ENCODE measurements around the gene LRIT3.
A peak's percentile ranks its signal among the peaks of the same experiment; 100 is the strongest.

The LRIT3 gene

DNA sequence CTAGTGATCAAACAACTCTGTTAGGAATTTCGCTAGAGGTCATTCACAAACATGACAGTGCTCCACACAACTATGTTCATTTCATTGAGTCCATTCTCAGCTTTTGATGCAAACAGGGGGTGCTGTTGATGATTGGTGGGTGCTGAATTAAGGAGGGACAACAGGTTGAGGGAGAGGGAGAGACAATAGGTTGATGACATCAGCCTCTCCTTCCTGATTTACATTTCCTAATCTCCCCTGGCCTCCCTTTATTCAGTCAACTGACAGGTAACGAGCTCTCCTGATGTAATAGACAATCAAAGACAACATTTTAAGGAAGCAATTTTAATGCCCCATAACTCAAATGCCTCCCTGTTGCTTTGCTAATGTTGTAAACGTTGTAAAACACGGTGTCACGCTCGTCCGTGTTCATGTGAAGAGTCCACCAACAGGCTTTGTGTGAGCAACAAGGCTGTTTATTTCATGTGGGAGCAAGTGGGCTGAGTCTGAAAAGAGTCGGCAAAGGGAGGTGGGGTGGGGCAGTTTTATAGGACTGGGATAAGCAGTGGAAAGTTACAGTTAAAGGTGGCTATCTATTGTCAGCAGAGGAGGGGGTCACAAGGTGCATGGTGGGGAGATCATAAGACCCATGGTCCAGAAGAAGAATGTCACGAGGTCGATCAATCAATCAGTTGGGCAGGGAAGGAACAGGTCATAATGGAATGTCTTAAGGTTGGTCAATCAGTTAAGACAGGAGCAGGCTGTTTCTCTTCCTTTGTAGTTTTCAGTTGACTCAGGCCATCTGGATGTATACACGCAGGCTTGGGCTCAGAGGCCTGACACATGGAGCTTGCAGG lies 37.1 kb upstream of the LRIT3 start:
- no peak overlapping the region for H3K4me3 ChIP-seq (ENCODE audit: low read depth, low read length)
- no peak for DNase-seq (ENCODE audit: low read depth)
- TF ChIP-seq CTCF (IDR thresholded peaks at IDR 0.05; ENCODE audit: insufficient read depth, low read depth, low read length, missing control alignments): no peak

DNA sequence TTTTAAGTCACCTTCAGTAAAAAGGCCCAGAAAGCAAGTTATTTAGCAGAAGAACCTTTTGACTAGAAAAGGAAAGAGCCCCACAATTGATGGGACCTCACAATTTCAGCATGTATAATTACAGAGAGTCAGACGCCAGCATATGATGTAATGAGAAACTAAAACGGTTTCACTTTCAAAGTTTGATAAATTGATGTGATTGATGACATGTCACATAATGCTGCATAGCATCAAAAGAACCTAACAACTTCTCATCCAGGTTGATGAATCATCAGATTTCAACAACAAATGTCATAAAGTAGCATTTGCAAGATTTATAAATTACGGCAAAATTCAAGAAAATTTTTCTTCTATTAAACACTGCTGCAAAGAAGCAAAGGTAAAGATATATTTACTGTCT lies 36.2 kb upstream of the LRIT3 start:
- DNase-seq (ENCODE audit: low read depth): no peak
- H3K4me3 ChIP-seq (ENCODE audit: low read depth, low read length): no peak overlapping the region
- no peak for TF ChIP-seq CTCF (IDR thresholded peaks at IDR 0.05; ENCODE audit: insufficient read depth, low read depth, low read length, missing control alignments)

DNA sequence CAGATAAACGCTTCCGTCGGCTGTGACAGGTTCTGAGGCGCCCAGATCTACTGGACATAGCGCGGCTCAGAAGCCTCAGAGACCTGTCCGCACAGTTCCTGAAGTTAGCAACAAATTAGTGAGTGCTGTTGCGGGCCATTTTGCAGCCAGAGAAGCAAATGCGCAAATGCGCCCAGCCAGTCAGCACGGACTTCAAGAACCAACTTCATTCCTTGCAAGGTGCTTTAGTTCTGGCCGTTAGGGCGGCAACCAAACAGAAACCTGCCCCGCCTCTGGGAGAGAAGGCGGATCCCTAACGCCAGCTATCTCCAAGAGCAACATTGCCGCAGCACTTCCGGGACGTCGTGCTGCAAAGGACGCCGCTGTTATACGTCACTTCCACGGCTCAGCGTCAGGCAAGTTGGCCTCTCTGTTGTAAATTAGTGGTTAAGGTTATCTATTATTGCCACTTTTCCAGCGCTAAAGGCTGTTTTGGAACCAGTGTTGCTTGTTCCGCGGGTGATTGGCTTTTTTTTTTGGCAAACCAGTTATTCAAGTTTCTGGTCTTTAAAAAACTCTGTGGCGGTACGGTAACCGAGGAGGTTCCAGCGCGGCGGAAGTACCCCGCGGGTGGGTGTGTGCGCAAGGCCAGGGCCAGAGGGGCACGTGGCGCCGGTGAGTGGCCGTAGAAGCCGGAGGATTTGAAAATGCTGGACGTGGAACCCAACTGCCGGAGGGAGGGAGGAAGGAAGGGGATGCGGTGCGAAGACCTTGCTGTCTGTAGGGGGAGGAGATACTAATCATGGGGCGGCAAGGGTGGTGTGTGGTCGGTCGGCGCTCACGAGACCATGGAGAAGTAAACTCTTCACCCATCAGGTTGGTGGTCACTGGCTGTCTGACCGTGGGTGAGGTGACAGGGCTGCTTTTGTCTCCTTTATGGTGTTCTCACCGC lies 32.5 kb upstream of the LRIT3 start, which contains the start of gene GAR1:
GAR1 (plus strand) TSS at position 612 of the 931 bp plus-strand sequence. CDS start 403 bp downstream, outside the sequence.
- no peak for TF ChIP-seq CTCF (IDR thresholded peaks at IDR 0.05; ENCODE audit: insufficient read depth, low read depth, low read length, missing control alignments)
- DNase-seq (ENCODE audit: low read depth): peak; percentile 94
- peak within 1 kb of the TSS; percentile 67 for H3K4me3 ChIP-seq (ENCODE audit: low read depth, low read length)

DNA sequence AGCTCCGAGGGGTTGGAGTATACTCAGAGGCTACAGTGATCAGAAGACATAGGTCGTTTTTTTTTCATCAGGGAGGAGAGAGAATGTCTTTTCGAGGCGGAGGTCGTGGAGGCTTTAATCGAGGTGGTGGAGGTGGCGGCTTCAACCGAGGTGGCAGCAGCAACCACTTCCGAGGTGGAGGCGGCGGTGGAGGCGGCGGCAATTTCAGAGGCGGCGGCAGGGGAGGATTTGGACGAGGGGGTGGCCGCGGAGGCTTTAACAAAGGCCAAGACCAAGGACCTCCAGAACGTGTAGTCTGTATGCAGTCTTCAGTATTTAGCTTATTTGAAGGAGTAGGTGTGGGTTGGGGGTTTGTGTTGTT lies 31.8 kb upstream of the LRIT3 start:
- DNase-seq (ENCODE audit: low read depth): peak; percentile 29
- no peak for TF ChIP-seq CTCF (IDR thresholded peaks at IDR 0.05; ENCODE audit: insufficient read depth, low read depth, low read length, missing control alignments)
- peak overlapping the region; percentile 67 for H3K4me3 ChIP-seq (ENCODE audit: low read depth, low read length)

GRCh38 chr4:109816894-109817293 lies 31.0 kb upstream of the LRIT3 start:
- DNase-seq (ENCODE audit: low read depth): peak; percentile 4
- no peak for TF ChIP-seq CTCF (IDR thresholded peaks at IDR 0.05; ENCODE audit: insufficient read depth, low read depth, low read length, missing control alignments)
- peak overlapping the region; percentile 67 for H3K4me3 ChIP-seq (ENCODE audit: low read depth, low read length)

DNA sequence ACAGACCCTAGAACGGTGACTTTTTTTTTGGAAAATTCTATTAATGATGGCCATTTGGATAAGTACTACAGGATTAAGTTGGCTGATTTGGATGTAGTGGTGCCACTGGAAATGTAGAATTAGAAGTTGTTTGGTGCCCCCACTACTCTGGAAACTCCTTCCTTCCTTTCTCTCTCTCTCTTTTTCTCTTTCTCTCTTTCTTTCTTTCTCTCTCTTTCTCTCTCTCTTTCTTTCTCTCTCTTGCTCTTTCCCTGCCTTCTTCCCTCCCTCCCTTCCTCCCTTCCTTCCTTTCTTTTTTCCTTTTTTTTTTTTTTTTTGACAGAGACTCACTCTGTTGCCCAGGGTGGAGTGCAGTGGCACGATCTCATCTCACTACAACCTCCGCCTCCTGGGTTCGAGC lies 29.6 kb upstream of the LRIT3 start:
- TF ChIP-seq CTCF (IDR thresholded peaks at IDR 0.05; ENCODE audit: insufficient read depth, low read depth, low read length, missing control alignments): no peak
- no peak for DNase-seq (ENCODE audit: low read depth)
- H3K4me3 ChIP-seq (ENCODE audit: low read depth, low read length): no peak overlapping the region
